Stimulated activated CD8-positive, alpha-beta memory T cell treated with anti-CD3 and anti-CD28 coated beads, Interleukin-12 subunit alpha, Interleukin-12 subunit beta, amount 100 ng/mL, for 4 hours (primary cell): ENCODE measurements around the gene TMEM125.

Experiments
- DNase-seq: peaks from one replicate; pipeline ENCODE4 v3.0.0-alpha.2; 2020; ENCODE audit warnings: low read depth

The TMEM125 gene

GRCh38 chr1:43269627-43270375, at the start of gene TMEM125:
TSS of gene TMEM125 (plus strand) at chr1:43269983. CDS start at chr1:43272723, 2,740 bp downstream.
- DNase-seq = no peak

- no peak for DNase-seq
Observed at GRCh38 chr1:43220905-43221778, 48.6 kb upstream of the TMEM125 start.

- DNase-seq = no peak
Observed at GRCh38 chr1:43221797-43222196, 48.0 kb upstream of the TMEM125 start.

- DNase-seq = no peak
Observed at GRCh38 chr1:43222879-43223278, 46.9 kb upstream of the TMEM125 start.

DNA sequence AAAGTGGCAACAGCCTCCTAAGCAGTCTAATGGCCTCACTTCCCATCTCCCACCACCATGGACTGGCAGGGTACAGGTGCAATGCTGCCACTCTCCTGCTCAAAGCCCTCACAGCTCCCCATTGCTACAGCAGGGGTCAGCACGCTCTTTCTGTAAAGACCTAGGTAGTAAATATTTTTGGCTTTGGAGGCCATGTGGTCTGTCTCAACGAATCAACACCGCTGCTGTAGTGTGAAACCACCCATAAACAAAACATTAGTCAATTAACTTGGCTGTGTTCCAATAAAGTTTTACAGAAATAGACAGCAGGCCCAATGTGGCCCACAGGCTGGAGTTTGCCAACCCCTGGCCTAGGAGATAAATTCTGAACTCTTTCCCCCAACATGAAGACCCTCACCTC, 44.6 kb upstream of the TMEM125 start:
- no peak for DNase-seq

DNA sequence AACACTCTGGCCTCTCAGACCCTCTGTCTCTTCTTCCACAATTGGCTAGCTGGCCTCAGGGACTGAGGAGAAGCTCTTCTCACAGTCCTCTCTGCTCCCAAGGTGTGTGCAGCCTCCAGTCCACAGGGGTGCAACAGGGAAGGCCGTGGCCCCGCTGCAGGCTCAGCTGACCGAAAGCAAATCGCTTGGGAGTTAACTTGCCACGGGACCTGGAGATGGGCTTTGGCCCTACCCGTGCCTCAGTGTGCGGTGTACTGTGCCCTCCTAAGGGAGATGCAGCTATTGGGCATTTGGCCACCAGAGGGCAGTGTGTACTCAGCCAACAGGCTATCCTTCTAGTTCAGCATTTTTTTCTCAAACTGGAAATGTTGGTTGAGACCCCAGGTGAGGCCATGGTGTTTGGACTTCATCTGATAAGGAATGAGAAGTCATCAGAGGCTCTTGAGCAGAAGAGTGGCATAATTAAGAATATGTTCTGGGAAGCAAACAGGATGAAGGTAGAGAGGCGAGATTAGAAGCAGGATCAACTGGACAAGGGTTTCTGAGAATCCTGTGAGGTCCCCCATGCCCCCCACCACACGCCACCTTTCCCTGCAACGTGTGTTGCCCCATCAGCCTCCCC, 42.5 kb upstream of the TMEM125 start:
- peak; percentile 57 for DNase-seq

DNA sequence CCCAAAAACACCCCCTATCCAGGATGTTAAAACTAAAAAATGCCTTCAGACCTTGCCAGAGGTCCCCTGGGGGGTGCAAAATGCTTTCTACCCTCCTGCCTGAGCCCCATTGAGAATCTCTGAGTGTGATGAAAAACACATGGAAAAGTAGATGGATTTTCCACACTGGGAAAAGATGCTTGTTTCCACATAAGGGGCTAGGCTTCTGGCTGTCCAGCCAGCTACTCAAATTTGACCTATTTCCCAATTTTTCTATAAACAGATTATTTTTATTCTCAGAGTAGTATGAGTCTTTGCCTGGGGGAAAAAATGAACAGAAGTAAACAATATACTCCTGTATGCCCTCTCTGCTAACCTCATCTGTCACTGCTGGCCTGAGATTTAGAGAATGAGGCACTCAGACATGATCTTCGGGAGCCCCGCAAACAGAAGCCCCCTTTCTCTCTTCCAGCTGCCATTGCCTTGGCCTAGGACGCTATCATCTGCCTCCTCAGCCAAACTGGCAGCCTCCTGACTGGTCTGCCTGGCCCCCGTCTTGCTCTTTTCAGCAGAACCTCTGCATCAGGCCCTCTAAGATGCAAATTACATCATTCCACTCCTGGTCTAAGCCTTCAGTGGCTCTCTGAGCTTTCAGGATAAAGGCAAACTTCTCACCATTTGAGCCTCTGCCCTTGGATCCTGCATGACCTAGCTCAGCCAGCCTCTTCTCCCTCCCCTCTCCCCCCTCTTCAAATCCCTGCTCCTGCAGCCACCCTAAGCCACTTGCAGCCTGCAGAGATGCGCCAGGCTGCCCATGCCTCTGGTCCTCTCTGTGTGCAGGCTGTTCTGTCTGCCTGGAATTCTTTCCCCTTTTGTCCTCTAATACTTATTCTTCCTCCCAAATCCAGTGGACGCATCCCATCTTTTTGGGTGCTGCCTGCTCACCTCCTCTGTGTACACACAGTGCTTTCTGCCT, 39.7 kb upstream of the TMEM125 start:
- no peak for DNase-seq

DNA sequence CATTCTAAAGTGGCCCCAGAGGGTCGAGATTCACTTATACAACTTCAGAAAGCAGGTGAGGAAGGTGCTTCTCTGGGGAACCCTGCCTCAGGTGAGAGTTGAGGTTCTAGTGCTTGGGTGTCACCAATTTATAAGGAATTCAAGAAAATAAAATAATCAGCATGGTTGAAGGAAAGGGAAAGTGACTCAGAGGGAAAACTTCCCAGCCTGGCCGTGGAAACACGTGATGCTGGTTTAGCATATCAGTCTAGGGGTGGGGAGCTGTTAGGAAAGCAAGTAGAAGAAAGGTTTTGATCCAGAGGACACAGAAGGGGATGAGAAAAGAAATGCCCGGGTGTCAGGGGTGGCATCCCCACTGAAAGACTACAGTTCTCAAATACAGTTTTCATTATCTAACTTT, 37.7 kb upstream of the TMEM125 start:
- no peak for DNase-seq

GRCh38 chr1:43232482-43232881, 37.3 kb upstream of the TMEM125 start:
- no peak for DNase-seq

- no peak for DNase-seq
Observed at GRCh38 chr1:43233631-43234030, 36.2 kb upstream of the TMEM125 start.

DNA sequence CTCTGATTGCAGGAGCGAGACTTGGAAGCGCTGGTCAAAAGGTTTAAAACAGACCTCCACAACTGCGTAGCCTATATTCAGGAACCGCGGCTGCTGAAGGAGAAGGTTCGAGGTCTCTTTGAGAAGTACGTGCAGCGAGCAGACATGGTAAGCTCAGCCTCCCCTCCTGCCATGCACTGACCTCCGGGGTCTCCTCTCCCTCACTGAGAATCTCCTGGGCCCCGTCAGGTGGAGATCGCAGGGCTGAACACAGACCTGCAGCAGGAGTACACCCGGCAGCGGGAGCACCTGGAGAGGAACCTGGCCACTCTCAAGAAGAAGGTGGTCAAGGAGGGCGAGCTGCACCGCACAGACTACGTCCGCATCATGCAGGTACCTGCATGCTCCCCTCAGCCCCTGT, 35.5 kb upstream of the TMEM125 start:
- DNase-seq = no peak

GRCh38 chr1:43235040-43235439, 34.7 kb upstream of the TMEM125 start:
- DNase-seq = no peak

DNA sequence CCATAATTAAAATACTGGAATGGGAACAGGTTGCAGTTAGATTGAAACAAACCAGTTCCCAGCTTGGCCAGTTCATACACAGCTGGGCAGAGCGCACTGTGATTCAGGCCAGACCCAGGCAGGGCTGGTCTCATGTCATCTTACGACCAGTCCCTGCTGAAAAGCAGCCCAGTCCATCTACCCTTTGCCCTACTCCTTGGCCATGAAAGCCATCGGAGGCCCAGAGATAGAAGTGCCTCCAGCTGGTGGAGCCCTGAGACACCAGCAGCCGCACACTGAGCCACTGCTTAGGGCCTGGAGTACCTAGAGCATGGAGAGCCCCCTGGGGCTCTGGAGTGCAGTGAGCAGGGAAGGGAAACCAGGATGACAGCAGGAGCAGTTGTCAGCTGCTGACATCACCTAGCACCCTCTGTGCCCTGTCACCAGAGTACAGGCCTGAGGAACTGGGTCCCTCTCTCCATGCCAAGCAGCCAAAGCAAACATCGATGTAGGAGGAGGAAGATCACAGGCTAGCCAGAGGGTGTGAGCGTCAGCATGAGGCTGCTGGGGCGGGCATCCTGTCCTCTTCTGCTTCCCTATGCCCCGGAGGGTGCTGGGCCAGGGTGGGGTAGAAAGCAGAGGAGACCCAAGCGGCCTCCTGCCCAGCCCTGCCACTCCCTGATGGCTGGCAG, 34.2 kb upstream of the TMEM125 start:
- DNase-seq = no peak

GRCh38 chr1:43237121-43237520, 32.7 kb upstream of the TMEM125 start:
- no peak for DNase-seq

- no peak for DNase-seq
Observed at GRCh38 chr1:43238085-43238484, 31.7 kb upstream of the TMEM125 start.

DNA sequence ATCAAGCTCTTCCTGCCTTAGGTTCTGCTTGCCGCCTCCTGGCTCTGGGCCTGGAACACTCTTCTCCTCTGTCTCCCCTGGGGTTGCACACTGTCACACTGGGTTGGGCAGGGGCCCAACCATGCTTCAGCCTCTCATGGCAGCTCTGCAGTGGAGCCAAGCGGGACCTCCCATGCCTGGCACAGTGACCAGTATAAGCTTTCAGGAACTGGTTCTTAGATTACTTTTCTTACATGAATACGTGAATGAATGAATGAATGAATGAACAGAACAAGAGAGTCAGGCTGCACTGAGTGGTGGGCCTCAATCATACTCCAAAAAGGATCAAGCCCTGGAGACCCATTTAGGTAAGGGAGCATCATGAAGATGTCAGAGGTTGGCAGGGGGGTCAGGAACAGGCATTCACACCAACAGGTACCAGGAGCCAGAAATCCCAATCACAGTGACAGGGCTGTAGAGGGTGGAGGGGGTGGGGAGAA, 30.8 kb upstream of the TMEM125 start:
- DNase-seq = no peak

GRCh38 chr1:43239484-43239883, 30.3 kb upstream of the TMEM125 start:
- no peak for DNase-seq

DNA sequence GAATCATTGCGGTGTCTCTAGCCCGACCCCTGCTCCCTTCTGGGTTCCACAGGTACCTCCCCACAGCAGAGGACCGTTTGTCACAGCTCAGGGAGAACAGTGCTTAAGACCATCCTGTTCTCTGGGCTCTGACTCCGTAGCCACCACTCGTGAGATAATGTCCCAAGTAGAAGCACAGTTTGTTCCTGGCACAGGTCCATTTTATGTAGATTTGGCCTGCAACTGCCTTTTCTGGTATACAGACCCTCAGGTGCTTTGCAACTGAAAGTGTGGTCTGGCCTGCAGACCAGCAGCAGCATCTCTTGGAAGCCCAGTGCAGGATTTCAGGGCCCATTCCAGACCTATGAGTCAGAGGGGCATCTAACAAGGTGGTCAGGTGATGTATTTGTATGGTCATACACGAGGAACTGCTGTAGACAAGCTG, 28.4 kb upstream of the TMEM125 start:
- no peak for DNase-seq

DNA sequence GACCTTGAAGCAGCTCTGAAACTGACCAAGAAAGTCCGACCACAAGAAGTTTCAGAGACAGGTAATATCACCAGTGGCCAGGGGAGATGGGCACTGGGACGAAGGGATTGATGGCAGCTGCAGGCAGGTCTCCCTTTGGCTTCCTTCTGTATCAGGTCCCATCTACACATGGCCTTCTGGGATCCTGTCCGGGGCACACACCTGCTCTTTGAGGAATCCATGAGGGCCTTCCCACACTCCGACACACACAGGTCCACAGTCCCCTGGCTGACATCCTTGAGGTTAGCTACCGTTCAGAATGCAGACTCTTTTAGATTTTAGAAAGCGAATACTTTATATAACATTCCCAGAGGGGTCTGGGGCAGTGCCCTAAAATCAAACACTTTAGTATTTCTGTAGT, 26.5 kb upstream of the TMEM125 start:
- DNase-seq = no peak

DNA sequence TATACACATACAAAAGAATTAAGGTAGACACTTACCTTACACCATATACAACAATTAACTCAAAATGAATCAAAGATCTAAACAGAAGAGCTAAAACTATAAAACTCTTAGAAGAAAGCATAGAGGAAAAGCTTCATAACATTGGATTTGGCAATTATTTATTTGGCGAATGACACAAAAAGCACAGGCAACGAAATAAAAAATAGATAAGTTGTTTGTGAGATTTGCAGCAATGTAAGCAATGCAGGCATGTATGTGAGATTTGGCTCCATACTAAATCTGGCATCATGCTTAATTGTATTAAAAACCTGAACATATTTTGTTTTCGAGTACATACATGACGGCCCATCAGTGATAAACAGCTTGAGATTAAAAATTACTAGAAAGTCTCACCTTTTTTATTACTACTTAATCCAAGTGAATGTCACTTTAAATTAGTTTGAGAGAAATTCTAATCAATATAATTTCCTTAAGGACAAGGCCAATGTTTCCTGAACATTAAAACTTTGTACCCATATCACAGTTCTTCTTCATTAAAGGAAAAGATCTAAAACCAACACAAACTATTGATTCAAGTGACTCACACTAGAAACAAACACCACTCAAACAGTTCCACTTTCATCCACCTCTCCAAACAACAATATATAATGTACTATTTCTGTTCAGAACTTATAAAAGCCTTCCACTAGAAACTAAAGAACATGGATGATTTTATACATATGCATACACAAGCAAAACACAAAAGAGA, 23.1 kb upstream of the TMEM125 start:
- no peak for DNase-seq
